Thymus (tissue), 11 donors: ENCODE data around the gene CFAP68. TPM values are rescaled to one million over a fixed set of nuclear protein-coding genes. Genes with fewer than 3 reads are reported as not detected.

Experiments
- DNase-seq, 9 donors: peaks; one replicate each; pipeline ENCODE4 v3.0.0-alpha.2; 2013; ENCODE audit warnings: low spot score in 9 of 9, low read depth in 6 of 9, missing footprints in 1 of 9
- H3K27ac ChIP-seq, 2 donors: one replicate each; pipeline ENCODE4 v1.5.1; 2013; ENCODE audit warnings: control low read depth in 1 of 2, low read depth in 1 of 2, low read length in 1 of 2, mild to moderate bottlenecking in 1 of 2, moderate library complexity in 1 of 2
- H3K27me3 ChIP-seq, 2 donors: one replicate each; pipeline ENCODE4 v1.5.1; 2013; ENCODE audit warnings: low read length in 1 of 2; ENCODE audit not compliant: control insufficient read depth in 2 of 2, insufficient read depth in 1 of 2
- H3K36me3 ChIP-seq, 2 donors: one replicate each; pipeline ENCODE4 v1.5.1; 2013; ENCODE audit warnings: low read length in 1 of 2, mild to moderate bottlenecking in 1 of 2, moderate library complexity in 1 of 2; ENCODE audit not compliant: control insufficient read depth in 2 of 2, insufficient read depth in 2 of 2
- H3K4me1 ChIP-seq, 2 donors: one replicate each; pipeline ENCODE4 v1.5.1; 2013; ENCODE audit warnings: low read length in 2 of 2; ENCODE audit not compliant: control insufficient read depth in 2 of 2, insufficient read depth in 2 of 2
- H3K4me3 ChIP-seq, 2 donors: one replicate each; pipeline ENCODE4 v1.5.1; 2013; ENCODE audit warnings: low read length in 2 of 2, control low read depth in 1 of 2, mild to moderate bottlenecking in 1 of 2
- H3K9me3 ChIP-seq, 2 donors: one replicate each; pipeline ENCODE4 v1.5.1; 2013; ENCODE audit warnings: low read length in 1 of 2, mild to moderate bottlenecking in 1 of 2; ENCODE audit not compliant: control insufficient read depth in 2 of 2, insufficient read depth in 1 of 2
- WGBS: extraction: QIAGEN DNeasy Blood & Tissue Kit; methylation state at CpG from one replicate; pipeline ENCODE4 v1.1.7; 2013; 5-methylcytosine and 5-hydroxymethylcytosine counted together
- polyA plus RNA-seq: library from polyadenylated mRNA; stranded (reverse); fragments of 200-250 nt; gene quantifications from one replicate; pipeline ENCODE4 v1.2.3, GENCODE V29; 2013
- total RNA-seq: library from RNA; stranded (reverse); fragments of 120-200 nt; gene quantifications from one replicate; pipeline ENCODE4 v1.2.4, GENCODE V29; 2013
- donor health status: healthy.

Gene CFAP68
- total and polyA plus RNA-seq, 2 donors = 24.0 to 36.4 TPM

DNA sequence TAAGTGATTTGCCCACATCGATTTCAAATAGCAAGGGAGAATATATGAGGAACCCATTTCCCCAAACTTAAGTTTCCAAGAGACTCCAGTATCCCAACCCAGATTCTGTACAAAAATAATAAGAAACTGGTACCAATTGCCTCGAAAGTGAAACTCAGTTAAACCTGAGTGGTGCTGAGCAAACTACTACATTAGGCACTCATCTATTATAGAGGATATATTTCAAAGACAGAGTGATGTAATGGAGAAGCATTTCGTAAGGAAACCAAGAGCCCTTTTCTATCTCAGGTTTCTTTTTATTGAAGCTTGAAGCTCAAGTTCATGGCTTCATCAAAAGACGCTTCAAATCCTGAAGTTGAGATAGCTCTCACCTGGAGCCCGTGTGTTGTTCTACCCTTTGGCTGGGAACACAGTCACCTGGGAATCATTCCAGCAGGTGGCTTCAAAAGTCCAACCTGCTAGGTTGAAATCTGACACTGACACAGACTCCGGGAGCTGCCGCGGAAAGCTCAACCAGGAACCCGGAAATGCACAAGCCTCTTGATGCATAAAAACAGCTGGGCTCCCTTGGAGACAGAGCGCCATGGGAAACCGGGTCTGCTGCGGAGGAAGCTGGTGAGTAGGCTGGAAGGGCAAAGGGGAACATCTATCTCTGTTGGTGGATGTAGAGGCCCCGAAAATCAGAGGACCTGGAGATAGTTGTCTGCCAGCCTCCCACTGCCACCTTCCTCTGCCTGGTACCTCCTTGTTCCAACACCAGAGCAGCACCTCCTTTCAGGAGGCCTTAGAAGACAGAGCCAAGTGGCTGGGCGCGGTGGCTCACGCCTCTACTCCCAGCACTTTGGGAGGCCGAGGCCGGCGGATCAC is 39.3 kb downstream of the CFAP68 start, which contains the start of gene C11orf52:
C11orf52 (plus strand) TSS at position 524 of the 867 bp plus-strand sequence; CDS start at position 584, 60 bp downstream.
- no peak within 1 kb of the TSS for H3K4me3 ChIP-seq
- H3K27me3 ChIP-seq = peaks cover 0 to 19% of the 10 kb centered on the region in 2 donors
- H3K9me3 ChIP-seq = no peaks in the 10 kb centered on the region
- DNase-seq = peak in 2 of 9 donors; percentile 30 to 60
- peak within 1 kb of the TSS; percentile 32 to 65 for H3K27ac ChIP-seq
- H3K36me3 ChIP-seq = no peaks in the 10 kb centered on the region
- 84% methylated on average over 19 of the region's 19 CpGs for WGBS
- H3K4me1 ChIP-seq = peaks cover 0 to 7% of the 10 kb centered on the region in 2 donors

- no peak for DNase-seq
- no peaks in the 10 kb centered on the region for H3K9me3 ChIP-seq
- H3K36me3 ChIP-seq = no peaks in the 10 kb centered on the region
- peaks cover 0 to 11% of the 10 kb centered on the region in 2 donors for H3K4me1 ChIP-seq
- no peak overlapping the region for H3K27ac ChIP-seq
- H3K27me3 ChIP-seq = peaks cover 0 to 4% of the 10 kb centered on the region in 2 donors
- no peak overlapping the region for H3K4me3 ChIP-seq
- WGBS = 98% methylated on average over 2 of the region's 2 CpGs
Observed at GRCh38 chr11:111920908-111921307, 41.6 kb downstream of the CFAP68 start.

DNA sequence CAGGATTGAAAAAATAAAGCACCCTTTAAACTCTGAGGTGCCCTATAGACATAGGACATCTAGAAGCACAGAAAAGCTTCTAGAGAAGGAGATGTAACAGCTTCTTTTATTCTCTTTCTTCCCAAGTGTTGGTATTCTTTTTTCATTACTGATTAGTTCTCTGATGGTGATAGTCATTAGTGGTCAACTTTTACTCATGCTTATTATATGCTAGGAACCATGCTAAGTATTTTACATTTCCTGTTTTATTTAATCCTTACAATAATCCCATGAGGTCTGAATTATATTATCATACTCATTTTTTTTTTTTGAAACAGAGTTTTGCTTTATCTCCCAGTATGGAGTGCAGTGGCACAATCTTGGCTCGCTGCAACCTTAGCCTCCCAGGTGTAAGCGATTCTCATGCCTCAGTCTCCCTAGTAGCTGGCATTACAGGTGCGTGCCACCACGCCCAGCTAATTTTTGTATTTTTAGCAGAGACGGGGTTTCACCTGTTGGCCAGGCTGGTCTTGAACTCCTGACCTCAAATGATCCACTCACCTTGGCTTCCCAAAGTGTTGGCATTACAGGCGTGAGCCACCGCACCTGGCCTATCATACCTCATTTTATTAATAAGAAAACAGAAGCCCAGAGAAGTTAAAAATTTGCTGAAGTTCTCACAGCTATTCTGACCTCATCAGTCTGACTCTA is 42.3 kb downstream of the CFAP68 start:
- DNase-seq = no peak
- WGBS = 96% methylated on average over 7 of the region's 7 CpGs
- Histone ChIP-seq H3K36me3 (no peaks in the 10 kb centered on the region), H3K9me3 (no peaks in the 10 kb centered on the region), H3K4me3 (no peak overlapping the region), H3K4me1 (peaks cover 3 to 18% of the 10 kb centered on the region in 2 donors), H3K27ac (no peak overlapping the region), H3K27me3 (no peaks in the 10 kb centered on the region)

GRCh38 chr11:111922803-111923202 is 43.5 kb downstream of the CFAP68 start:
- Histone ChIP-seq H3K36me3 (no peaks in the 10 kb centered on the region), H3K4me1 (peaks cover 6 to 25% of the 10 kb centered on the region in 2 donors), H3K27me3 (no peaks in the 10 kb centered on the region), H3K4me3 (no peak overlapping the region), H3K27ac (no peak overlapping the region), H3K9me3 (no peaks in the 10 kb centered on the region)
- 46% methylated on average over 2 of the region's 2 CpGs for WGBS
- no peak for DNase-seq

GRCh38 chr11:111923351-111923788 is 44.0 kb downstream of the CFAP68 start:
- H3K27me3 ChIP-seq = no peaks in the 10 kb centered on the region
- WGBS = 83% methylated on average over 5 of the region's 5 CpGs
- no peaks in the 10 kb centered on the region for H3K36me3 ChIP-seq
- H3K27ac ChIP-seq = peak overlapping the region in 1 of 2 donors; percentile 46
- H3K4me1 ChIP-seq = peaks cover 6 to 25% of the 10 kb centered on the region in 2 donors
- DNase-seq = no peak
- no peak overlapping the region for H3K4me3 ChIP-seq
- H3K9me3 ChIP-seq = no peaks in the 10 kb centered on the region

DNA sequence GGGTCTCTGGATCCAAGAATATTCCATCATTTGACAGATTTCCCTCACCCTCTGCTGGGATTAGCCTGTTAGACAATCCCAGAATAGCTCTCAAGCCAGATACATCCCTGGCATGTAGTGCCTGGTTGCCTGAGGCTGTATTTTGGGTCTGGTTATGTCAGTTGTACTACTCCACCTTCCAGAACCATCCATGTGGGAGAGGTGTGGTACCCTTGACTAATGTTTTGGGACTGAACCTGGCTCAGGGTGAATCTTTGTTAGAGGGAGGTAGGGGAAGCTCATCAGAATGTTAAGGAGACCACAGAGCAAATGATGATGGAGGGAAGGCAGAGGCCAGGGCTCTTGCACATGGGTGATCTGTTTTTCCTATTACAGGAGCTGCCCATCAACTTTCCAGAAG is 44.6 kb downstream of the CFAP68 start:
- H3K36me3 ChIP-seq = no peaks in the 10 kb centered on the region
- H3K4me3 ChIP-seq = no peak overlapping the region
- H3K27me3 ChIP-seq = no peaks in the 10 kb centered on the region
- no peak for DNase-seq
- peak overlapping the region in 1 of 2 donors; percentile 8 for H3K27ac ChIP-seq
- peaks cover 6 to 21% of the 10 kb centered on the region in 2 donors for H3K4me1 ChIP-seq
- H3K9me3 ChIP-seq = no peaks in the 10 kb centered on the region

GRCh38 chr11:111925953-111926352 is 46.6 kb downstream of the CFAP68 start:
- H3K9me3 ChIP-seq = no peaks in the 10 kb centered on the region
- peak in 1 of 9 donors; percentile 5 for DNase-seq
- WGBS = 97% methylated on average over 16 of the region's 16 CpGs
- no peak overlapping the region for H3K4me3 ChIP-seq
- H3K36me3 ChIP-seq = no peaks in the 10 kb centered on the region
- no peak overlapping the region for H3K27ac ChIP-seq
- H3K27me3 ChIP-seq = no peaks in the 10 kb centered on the region
- peaks cover 6 to 17% of the 10 kb centered on the region in 2 donors for H3K4me1 ChIP-seq

- WGBS = 2% methylated on average over 47 of the region's 47 CpGs
- no peaks in the 10 kb centered on the region for H3K36me3 ChIP-seq
- H3K4me3 ChIP-seq = peak overlapping the region; percentile 63 to 66
- no peaks in the 10 kb centered on the region for H3K9me3 ChIP-seq
- peaks cover 6 to 17% of the 10 kb centered on the region in 2 donors for H3K4me1 ChIP-seq
- DNase-seq = peak; percentile 71 to 97 (median 90)
- H3K27me3 ChIP-seq = no peaks in the 10 kb centered on the region
- peak overlapping the region; percentile 91 to 95 for H3K27ac ChIP-seq
Observed at GRCh38 chr11:111926505-111927391, 47.4 kb downstream of the CFAP68 start.
